ENCODE results near the gene ANKRD36B. TPM values are rescaled to one million over a fixed set of nuclear protein-coding genes. Genes with fewer than 3 reads are reported as not detected.
A peak's percentile ranks its signal among the peaks of the same experiment; 100 is the strongest.
"Not testable (repeated sequence)": the region's sequence is repeated elsewhere in the genome, so short reads cannot be mapped to it uniquely, and the experiment has no call there.

Gene ANKRD36B
- 10 to 100 TPM; 76.4 to 78.7 TPM for total RNA-seq
- 10 to 100 TPM in 2 of 3 donors, 1 to 10 TPM in 1; 8.1 to 14.8 (median 14.3) TPM for polyA plus RNA-seq
- total RNA-seq = 19.0 to 74.4 (median 50.8) reads per million in 6 experiments

DNA sequence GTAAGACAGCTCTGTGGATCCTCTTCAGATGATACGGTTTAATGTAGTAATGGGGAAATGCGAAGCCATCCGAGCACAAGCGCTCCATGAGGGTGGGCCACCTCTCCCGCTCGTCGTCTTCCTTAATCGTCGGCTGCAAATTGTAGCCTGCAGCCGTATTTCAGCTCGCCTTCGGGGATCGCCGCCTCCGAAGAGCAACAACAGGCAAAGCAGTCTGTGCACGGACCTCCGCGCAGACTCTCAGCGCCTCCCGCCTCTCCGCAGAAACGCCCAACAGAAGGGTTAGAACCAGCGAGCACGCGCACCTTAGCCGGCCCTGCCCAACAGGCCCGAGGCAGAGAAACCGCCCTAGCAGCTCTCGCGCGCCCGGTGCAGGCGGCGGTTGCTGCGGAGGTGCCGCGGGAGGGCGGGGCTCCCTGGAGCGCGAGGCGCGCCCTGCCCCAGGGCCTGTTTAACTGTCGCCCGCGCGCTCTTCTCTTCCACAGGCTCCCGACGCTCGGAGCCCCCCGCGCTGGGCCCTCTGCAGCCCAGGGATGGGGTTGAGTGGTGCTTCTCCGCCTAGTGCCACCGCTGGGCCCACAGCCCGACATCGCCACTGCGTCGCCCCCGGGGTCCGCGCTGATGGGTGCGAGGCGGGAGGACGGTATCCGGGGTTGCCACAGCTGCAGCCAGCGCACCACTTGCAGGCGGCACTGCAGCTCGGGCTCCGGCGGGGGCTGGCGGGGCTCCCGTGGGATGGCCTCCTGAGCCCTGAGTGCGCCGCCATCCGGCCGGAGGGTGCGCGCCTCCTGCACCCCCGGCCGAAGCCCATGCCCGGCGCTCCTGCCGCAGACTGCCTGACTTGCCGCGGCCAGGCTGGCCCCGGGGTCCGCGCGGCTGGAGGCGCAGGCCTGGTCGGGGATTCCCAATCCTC lies at the start of gene ANKRD36B:
TSS of gene ANKRD36B (minus strand) at position 280 of the 913 bp plus-strand sequence. CDS start at position 88, 192 bp downstream.
- H3K27me3 Mint-ChIP-seq = not testable (repeated sequence)
- POLR2A ChIA-PET = interaction anchor here (0.8 to 2.9 kb wide), 8 partner anchors 56 to 158 kb away, joined by 3 to 39 read pairs (median 5); partner anchors contain the start of genes COX5B and ZAP70

DNA sequence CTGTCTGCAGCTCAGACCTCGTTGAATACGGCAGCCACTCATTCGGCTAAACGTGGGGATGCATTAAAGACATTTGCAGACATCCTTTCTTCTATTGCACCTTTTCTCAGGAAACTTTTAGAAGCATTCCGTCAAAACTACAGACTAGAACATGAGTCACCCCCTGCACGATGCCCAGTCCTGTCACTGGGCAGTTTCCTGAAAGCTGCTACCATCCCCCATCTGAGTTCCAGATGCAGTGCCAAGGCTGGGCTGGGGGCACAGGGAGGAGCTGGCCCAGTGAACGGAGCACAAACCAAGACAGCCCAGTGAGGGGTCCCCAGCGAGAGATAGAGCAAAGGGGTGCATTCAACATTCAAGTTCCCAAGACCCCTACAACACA lies 36.4 kb upstream of the ANKRD36B start:
- POLR2A ChIA-PET, H3K4me1 Mint-ChIP-seq, H3K4me3 Mint-ChIP-seq, H3K36me3 Mint-ChIP-seq, H3K9me3 Mint-ChIP-seq, ATAC-seq, H3K27ac Mint-ChIP-seq, H3K27me3 Mint-ChIP-seq, DNase-seq: not testable (repeated sequence)

More for the DNA sequence above, at the start of gene ANKRD36B:
- H3K4me1 Mint-ChIP-seq, H3K36me3 Mint-ChIP-seq, H3K9me3 Mint-ChIP-seq: not testable (repeated sequence)
- peak; percentile 80 to 81 for ATAC-seq
- H3K4me3 Mint-ChIP-seq = peak within 1 kb of the TSS; percentile 95 to 99 (median 99)
- peak within 1 kb of the TSS; percentile 97 to 100 (median 99) for H3K27ac Mint-ChIP-seq
- peak; percentile 17 to 86 (median 67) for DNase-seq

DNA sequence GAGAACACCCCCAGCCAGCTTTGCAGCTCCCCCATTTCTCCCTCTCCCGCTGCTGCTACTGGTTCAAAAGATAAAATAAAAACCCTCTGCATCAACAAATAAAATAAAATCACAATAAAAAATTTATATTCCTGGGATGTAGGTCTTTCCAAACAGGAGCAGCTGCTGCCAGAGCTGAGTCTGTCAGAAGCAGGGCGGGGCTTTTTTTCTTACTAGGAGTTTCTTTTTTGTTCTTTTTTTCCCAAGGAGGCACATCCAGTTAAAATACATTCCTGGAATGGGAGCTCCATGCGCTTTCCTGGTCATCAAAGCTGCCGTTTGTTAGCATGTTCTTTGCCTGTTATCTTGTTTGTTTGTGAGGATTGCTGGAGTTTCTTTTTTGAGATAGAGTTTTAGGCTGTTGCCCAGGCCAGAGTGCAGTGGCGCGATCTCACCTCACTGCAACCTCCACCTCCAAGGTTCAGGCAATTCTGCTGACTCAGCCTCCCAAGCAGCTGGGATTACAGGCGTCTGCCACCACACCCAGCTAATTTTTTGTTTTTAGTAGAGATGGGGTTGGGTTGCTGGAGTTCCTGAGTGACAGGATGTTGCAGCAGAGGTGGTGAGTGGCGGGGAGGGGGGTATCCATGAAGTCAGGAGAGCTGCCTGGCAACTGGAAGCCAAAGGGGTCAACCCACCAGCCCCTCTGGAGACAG lies 35.8 kb upstream of the ANKRD36B start:
- H3K27ac Mint-ChIP-seq, DNase-seq, ATAC-seq, POLR2A ChIA-PET, H3K9me3 Mint-ChIP-seq, H3K27me3 Mint-ChIP-seq, H3K36me3 Mint-ChIP-seq, H3K4me3 Mint-ChIP-seq, H3K4me1 Mint-ChIP-seq: not testable (repeated sequence)

DNA sequence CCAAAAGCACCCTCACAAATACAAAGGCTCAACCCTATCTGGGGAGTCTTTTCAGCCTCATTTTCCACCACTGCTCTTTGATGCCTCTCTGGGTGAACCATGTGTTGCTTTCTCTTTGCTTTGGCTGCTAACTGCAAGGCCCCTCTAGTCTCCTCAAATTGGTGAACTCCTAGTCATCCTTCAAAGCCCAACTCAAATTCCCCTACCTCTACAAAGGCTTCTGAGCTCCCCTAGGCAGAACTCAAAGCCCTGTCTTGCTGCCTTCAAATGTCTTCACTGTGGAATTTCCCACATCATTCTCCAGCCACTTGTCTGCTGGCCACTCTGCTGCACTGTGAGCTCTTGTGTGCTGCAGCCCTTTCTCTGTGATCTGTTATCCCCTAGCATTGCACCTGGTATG lies 33.3 kb upstream of the ANKRD36B start:
- DNase-seq, POLR2A ChIA-PET, H3K36me3 Mint-ChIP-seq, H3K9me3 Mint-ChIP-seq, H3K27me3 Mint-ChIP-seq, H3K4me1 Mint-ChIP-seq, H3K4me3 Mint-ChIP-seq, ATAC-seq: not testable (repeated sequence)
- peak overlapping the region in 1 of 10 donors; percentile 43 for H3K27ac Mint-ChIP-seq

DNA sequence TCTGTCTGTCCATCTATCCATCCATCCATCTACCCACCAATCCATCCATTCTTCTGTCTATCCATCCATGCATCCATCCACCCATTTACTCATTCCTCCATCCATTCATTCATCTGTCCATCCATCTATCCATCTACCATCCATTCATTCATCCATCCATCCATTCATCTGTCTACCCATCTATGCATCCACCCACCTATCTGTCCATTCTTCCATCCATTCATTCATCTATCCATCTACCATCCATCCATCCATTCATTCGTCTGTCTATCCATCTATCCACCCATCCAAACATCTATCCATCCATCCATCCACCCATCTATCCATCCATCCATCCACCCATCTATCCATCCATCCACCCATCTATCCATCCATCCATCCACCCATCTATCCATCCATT lies 30.8 kb upstream of the ANKRD36B start:
- H3K27me3 Mint-ChIP-seq, H3K4me1 Mint-ChIP-seq, ATAC-seq, H3K4me3 Mint-ChIP-seq, H3K36me3 Mint-ChIP-seq, DNase-seq, H3K9me3 Mint-ChIP-seq, POLR2A ChIA-PET: not testable (repeated sequence)
- peak overlapping the region in 1 of 10 donors; percentile 5 for H3K27ac Mint-ChIP-seq

DNA sequence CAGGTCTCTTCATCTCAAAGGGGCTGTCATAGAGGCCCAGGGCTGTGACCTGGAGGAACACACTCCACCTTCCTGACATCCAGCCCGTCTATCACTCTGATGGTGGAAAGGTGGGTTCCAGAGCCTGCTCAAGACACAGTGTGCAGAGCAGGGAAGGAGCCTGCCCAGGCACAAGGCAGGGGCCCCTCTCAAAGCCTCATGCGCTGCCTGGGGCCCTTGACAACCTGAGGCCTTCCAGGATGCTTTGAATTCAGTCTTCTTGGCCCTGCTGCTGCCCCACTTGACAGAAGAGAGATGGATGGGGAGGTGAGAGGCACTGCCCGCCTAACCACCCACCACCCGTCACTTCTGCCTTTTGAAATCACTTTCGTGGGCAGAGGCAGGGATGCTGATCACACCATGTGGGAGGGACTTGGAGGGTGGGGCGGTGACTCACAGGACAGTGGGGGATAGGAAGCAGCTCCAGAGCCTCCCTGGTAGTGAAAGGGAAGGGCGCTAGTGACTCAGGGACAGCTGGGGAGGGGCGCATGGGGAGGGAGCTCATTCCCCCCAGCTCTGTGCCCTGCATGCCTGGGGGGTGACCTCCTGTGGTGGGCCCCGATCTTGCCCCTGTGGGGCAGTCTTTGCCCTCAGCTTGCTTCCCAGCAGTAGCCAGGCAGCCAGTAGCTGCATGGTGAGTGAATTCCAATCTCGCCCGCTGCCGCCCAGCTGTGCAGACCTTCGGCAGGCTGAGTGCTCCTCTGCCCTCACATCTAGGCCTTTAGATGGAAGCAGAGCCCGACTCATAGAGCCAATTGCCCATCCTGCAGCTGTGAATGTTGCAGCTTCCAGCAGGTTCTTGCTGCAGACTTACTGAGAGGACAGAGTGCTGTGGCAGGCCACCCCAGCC lies 29.5 kb upstream of the ANKRD36B start:
- H3K27ac Mint-ChIP-seq, H3K4me1 Mint-ChIP-seq, DNase-seq, H3K4me3 Mint-ChIP-seq, H3K9me3 Mint-ChIP-seq, H3K36me3 Mint-ChIP-seq, H3K27me3 Mint-ChIP-seq, POLR2A ChIA-PET: not testable (repeated sequence)
- peak; percentile 25 to 57 for ATAC-seq

DNA sequence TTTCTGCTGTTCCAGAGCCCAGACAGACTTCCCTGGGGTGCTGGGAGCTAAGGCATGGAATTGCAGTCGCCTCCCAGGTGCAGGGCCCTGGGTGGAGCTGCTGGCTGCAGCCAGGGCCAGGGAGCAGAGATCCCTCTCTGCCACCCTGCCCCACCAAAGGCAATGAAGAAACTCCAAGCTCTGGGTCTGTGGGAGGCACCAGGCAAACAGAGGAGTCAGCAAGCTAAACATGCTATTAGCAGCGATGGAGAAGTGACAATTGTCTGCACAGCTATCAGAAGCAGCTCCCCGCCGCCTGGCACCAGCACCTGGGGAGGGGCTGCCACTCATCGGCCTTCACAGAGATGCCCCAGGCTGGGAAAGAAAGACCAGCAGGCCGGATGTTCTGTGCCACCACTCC lies 28.2 kb upstream of the ANKRD36B start:
- peaks cover 0 to 2% (median 0%) of the 10 kb centered on the region in 5 donors for H3K27me3 Mint-ChIP-seq
- H3K9me3 Mint-ChIP-seq = no peaks in the 10 kb centered on the region
- no peaks in the 10 kb centered on the region for H3K4me1 Mint-ChIP-seq
- ATAC-seq (no peak), DNase-seq (no peak)
- no peak overlapping the region for H3K27ac Mint-ChIP-seq
- POLR2A ChIA-PET = no interaction called here
- H3K36me3 Mint-ChIP-seq = no peaks in the 10 kb centered on the region
- H3K4me3 Mint-ChIP-seq = no peak overlapping the region

DNA sequence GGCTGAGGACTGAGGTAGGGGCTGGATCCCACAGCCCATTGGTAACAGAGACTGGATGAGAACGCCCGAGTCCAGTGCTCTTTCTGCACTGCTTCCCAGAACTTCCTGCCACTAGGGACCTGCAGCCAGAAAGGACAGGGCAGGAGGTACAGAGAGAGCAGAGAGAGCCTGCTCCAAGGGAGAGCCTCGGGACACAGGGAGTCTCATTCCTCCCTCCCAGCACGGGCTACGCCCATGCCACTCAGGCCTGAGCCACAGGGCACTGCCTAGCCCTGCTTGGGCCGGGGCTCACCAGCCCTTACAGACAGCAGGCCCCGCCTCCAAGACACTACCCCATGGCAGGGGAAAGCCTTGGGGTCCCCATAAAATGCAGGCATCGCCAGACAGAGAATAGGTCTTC lies 26.1 kb upstream of the ANKRD36B start:
- H3K4me3 Mint-ChIP-seq, H3K27ac Mint-ChIP-seq, H3K36me3 Mint-ChIP-seq, H3K9me3 Mint-ChIP-seq, H3K27me3 Mint-ChIP-seq, ATAC-seq, POLR2A ChIA-PET, DNase-seq, H3K4me1 Mint-ChIP-seq: not testable (repeated sequence)

DNA sequence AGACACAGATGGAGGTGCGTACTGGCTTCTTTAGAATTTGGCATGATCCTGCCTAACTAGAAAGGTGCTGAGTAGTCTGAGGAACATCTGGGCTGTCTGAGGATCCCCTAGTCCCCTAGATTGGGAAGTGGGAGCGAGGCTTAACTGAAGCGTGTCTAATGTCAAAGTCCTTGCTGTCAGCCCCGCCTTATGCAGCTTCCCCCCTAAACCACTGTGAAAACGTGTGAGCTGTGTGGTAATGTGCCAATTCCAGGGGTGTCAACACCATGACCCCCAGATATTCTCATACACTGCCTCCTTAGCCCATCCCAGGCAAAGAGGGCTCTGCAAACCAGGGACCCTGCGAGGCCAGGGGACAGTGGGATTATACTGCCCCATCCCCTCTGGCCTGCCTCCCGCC lies 22.2 kb upstream of the ANKRD36B start:
- not testable (repeated sequence) for H3K27me3 Mint-ChIP-seq

DNA sequence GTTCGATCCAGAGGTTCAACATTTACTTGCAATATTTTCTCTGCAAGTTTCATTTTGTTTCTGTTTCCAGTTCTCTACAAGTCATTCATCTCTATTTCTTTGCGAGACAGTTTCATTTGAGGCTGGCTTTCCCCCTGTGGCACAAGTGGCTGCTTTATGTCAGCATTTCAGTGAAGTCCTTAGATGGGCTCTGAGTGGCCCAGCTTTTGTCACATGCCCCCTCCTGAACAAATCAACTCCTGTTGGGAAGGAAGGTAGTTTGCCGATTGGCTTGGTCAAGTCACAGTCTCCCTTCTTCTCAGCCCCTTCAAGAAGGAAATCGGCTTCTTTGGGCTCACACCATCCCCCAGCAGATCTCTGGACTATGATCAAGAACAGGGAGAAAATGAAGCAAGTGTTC lies 19.1 kb upstream of the ANKRD36B start:
- H3K27me3 Mint-ChIP-seq, H3K9me3 Mint-ChIP-seq, POLR2A ChIA-PET, DNase-seq, H3K4me1 Mint-ChIP-seq, H3K27ac Mint-ChIP-seq, H3K36me3 Mint-ChIP-seq, H3K4me3 Mint-ChIP-seq, ATAC-seq: not testable (repeated sequence)

More for the DNA sequence above, 22.2 kb upstream of the ANKRD36B start:
- H3K4me3 Mint-ChIP-seq, ATAC-seq, H3K4me1 Mint-ChIP-seq, POLR2A ChIA-PET, H3K27ac Mint-ChIP-seq, H3K36me3 Mint-ChIP-seq, DNase-seq, H3K9me3 Mint-ChIP-seq: not testable (repeated sequence)

DNA sequence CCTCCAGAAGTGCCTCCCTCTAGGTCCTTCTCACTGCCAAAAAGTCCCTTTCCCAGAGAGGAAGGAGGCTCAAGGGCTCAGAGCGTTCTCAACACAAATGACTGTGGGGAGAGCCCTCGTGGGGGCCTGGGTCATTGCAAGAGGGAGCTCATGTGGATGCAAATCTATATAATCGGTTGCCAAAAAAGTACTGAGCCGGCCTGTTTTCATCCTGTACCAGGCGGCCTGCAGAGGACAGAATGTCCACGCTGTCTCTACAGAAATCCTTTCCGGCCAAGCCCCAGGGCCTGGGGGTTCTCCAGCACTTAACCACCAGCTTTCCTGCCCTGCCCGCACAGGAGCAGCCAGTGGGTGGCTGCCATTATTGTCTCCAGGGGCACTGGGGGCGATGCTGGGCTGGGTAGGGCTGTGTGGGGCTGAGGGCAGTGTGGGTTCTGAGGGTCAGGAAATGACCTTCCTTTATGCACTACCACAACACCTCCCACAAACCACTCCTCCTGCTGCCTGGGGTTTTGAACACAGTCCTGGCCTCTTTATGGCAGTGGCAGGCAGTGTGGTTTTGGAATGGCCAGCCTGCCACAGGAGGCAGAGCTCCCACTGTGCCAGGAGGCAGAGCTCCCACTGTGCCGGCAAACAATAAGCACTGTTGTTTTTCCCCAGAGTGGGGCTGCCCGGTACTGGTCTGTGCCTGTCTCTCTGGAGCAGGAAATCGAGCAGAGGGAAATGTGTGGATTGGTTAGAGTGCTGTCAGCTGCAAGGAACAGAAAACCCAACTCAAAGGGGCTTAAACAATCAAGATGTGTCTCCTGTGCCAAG lies 16.1 kb upstream of the ANKRD36B start:
- POLR2A ChIA-PET, H3K27ac Mint-ChIP-seq, ATAC-seq, DNase-seq, H3K27me3 Mint-ChIP-seq, H3K4me3 Mint-ChIP-seq, H3K36me3 Mint-ChIP-seq, H3K4me1 Mint-ChIP-seq, H3K9me3 Mint-ChIP-seq: not testable (repeated sequence)

DNA sequence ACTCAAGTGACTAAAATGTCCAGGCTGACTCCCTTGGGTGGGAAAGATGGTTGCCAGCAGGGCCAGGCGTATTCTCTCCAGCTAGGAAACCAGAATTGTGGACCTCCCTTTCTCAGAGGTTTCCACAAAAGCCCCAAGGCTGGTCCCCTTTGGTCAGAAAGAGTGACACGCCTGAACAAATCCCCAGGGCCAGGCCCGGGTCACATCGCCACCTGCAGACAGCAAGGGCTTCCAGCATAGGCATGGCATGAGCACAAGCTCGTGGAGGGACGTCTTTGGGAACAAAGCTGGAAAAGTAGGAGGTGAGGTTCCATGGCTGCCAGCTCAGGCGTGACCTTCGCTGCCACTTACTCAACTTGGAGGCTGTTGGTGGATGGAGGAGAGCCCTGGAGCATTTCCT lies 15.4 kb upstream of the ANKRD36B start:
- ATAC-seq, H3K36me3 Mint-ChIP-seq, H3K27me3 Mint-ChIP-seq, POLR2A ChIA-PET, H3K27ac Mint-ChIP-seq, H3K9me3 Mint-ChIP-seq, DNase-seq, H3K4me1 Mint-ChIP-seq, H3K4me3 Mint-ChIP-seq: not testable (repeated sequence)
